ENCODE data around the gene DCXR. TPM values are rescaled to one million over a fixed set of nuclear protein-coding genes. Genes with fewer than 3 reads are reported as not detected.
A peak's percentile ranks its signal among the peaks of the same experiment; 100 is the strongest.

Gene DCXR
- total RNA-seq, 1 experiment from 2014 or later, result 75.1 TPM

- DNase-seq (ENCODE audit: low read depth), result peak; percentile 99
Observed at GRCh38 chr17:82022981-82023446, 14.5 kb downstream of the DCXR start, which contains the start of gene LRRC45. LRRC45 (plus strand) TSS chr17:82023305; CDS start chr17:82023644, 339 bp downstream.

- DNase-seq (ENCODE audit: low read depth), result no peak
Observed at GRCh38 chr17:82022310-82022980, 15.1 kb downstream of the DCXR start, which contains the start of gene CENPX. CENPX (minus strand) TSS chr17:82022878; CDS start chr17:82022861, 17 bp downstream.

- no peak for DNase-seq (ENCODE audit: low read depth)
Observed at GRCh38 chr17:82021900-82022309, 15.6 kb downstream of the DCXR start.

DNA sequence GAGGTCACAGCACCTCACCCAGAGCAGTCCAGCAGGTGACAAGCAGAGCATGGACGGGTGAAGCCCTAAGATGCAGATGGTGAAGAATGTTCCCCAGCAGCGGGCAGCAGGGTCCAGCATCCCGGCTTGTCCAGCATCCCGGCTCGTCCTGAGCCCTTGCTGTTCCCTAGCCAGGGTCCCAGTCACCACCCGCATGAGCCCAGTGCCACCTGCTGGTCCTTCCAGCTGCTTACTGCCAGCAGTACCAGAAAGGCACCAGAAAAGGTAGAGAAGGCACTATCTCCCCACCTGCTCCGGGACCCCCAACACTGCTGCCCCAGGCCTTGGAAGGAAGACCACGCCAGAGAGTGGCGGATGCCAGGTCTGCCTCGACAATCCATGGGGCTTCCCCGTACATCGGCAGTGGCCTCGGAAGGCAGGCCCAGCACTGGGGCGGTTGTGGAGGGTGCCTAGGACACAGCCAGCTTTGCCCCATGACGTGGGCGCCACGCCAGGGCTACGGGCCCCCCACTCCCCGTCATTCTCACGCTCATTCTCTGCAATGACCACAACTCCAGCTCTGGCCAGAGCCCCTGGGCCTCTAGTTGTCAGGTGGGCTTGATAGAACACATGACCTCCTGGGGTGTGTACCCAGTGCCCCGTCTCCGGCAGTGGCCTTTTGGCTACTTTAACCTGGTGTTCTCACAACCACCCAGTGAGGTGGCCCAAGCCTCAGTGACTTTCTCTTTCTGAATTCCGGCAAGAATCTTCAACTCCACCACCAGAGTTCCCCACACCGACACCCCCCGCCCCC, 16.2 kb downstream of the DCXR start:
- DNase-seq (ENCODE audit: low read depth), result peak; percentile 74

GRCh38 chr17:82020572-82021106, 16.9 kb downstream of the DCXR start:
- no peak for DNase-seq (ENCODE audit: low read depth)

DNA sequence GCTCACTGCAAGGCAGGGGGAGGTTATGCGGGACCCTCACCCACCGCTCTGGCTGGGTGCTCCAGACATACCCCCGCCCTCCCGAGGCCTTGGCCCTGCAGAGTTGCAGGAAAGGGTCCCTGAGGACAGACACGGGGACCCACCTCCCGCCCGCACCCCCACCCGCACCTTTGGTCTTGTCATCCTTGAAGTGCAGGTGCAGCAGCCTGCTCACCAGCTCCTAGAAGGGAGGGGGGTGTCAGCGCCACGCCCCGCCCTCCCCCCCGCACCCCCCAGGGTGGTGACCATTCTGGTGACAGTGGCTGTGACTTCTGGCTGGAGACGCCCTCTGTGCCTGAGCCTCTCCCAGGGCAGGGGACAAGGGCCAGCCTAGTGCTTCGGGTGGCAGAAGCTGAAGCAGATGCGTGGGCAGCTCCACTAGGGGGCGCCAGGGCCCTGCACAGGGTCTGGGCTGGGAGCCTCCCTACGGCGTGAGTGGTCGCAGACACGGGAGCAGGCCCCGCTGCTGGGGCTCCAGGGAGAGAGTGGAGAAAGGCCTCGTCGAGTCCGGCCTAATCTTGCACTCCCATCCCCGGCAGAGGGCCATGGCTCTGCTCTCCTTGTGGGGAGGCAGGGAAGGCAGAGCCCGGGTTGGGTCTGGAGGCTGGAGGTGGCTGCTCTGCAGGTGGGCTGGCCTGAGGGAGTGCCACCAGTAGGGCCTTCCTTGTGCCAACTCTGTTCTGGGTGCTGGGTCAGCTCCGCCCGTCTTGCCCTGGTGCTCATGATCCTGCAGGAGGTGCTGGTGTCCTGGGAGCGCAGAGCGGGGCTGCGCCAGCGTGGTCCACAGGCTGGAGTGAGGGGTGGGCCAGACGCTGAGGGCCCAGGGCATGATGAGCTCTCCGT, 17.6 kb downstream of the DCXR start:
- DNase-seq (ENCODE audit: low read depth), result no peak

DNA sequence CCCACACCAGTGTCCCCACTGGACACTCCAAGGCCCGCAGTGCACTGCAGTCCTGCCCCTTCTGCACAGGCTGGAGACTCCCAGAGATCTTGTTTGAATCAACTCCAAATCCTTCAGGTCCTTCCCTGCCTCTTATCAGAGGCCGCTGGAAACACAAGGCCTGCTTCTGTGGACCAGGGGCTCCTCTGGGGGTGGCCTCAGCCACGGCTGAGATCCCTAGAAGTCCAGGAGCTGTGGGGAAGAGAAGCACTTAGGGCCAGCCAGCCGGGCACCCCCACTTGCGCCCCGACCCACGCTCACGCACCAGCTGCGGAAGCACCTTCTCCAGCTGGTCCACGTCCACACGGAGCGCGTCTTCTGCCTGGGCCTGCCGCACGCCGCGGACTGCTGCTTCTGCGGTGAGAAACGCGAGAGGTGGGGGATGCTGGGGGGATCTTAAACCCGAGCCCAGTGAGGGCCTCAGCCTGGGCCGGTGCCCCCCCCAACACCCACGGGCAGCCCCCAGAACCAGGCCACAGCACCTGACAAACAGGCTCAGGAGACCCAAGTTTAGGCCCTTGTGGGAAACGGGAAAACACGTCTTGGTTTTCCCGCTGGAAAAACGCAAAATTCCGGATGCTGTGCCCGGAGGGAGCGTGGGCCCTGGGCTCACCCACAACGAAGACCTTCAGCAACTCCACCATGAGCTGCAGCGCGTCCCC, 18.4 kb downstream of the DCXR start:
- no peak for DNase-seq (ENCODE audit: low read depth)

DNA sequence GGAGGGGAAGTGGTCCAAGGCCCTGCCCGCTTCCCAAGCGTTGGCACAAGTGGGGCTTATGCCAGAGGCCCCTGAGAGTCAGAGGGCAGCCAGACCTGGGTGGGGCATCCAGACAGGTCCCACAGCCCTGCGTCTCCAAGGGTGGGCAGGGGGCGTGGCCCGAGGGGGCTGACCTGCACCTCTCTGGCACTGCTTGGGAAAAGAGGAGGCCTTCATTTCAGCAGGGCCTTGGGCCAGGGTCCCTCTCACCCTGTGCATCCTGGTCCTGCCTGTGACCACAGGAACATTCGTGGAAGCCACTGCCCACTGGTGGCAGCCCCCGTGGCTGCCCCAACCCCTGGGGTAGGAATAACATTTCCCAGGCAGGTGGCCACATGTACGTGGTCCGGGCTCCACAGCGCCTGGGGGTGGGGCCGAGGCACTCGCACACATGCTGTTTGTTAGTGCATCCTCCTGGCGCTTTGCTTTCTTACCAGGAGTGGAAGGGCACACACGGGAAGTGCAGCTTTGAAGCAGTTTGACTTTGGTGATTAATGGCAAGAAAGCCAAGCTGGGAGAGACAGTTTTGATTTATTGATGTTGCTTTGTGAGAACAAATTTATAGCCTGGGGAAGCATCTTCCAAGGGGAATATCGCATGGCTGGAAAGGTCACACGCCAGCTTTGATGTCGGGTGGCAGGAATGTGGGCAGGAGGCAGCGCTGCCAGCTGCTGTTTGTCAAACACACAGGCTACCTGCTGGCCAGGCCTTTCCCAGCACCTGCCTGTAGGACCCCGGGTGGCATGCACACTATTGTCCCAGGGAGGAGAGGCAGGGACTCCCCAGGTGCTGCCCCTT, 19.1 kb downstream of the DCXR start:
- DNase-seq (ENCODE audit: low read depth), result no peak

- DNase-seq (ENCODE audit: low read depth), result no peak
Observed at GRCh38 chr17:82017612-82018151, 19.8 kb downstream of the DCXR start.

DNA sequence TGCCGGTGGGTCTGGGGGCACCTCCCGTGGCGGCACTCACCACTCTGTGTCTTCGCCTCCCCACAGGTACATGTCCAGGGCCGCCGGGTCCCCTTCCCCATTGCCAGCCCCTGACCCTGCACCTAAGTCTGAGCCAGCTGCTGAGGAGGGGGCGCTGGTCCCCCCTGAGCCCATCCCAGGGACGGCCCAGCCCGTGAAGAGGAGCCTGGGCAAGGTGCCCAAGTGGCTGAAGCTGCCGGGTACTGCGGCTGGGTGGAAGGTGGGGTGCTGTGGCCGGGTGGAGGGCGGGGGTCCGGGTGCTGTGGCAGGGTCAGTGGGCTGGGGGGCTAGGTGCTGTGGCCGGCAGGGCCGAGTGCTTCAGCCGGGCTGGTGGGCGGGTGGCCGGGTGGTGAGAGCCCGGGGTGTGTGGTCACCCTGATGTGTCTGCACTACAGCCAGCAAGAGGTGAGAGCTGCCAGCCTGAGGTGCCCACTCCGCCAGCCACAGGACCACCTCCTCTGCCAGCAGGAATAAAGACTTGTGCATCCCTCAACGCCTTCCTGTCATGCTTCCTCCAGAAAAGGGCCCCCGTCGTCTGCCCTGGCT, 20.5 kb downstream of the DCXR start:
- no peak for DNase-seq (ENCODE audit: low read depth)

- DNase-seq (ENCODE audit: low read depth), result no peak
Observed at GRCh38 chr17:82016061-82016874, 21.2 kb downstream of the DCXR start.

GRCh38 chr17:82015311-82015971, 22.1 kb downstream of the DCXR start:
- DNase-seq (ENCODE audit: low read depth), result no peak

- no peak for DNase-seq (ENCODE audit: low read depth)
Observed at GRCh38 chr17:82014971-82015310, 22.6 kb downstream of the DCXR start.

DNA sequence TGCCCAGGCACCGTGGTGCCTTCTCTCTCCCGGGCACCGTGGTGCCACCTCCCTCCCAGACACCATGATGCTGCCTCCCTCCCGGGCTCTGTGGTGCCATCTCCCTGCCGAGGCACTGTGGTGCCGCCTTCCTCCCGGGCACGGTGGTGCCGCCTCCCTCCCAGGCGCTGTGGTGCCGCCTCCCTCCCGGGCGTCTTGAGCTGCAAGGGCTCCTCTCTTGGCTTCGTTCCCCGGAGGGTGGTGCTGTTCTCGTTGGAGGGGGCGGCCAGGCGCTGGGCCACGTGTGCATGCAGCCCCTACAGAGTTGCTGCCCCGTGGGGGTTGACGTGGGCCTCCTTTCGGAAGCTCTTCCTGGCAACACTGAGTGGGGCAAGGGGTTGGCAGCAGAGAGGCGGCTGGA, 23.1 kb downstream of the DCXR start:
- no peak for DNase-seq (ENCODE audit: low read depth)

- no peak for DNase-seq (ENCODE audit: low read depth)
Observed at GRCh38 chr17:82013772-82014321, 23.6 kb downstream of the DCXR start.

DNA sequence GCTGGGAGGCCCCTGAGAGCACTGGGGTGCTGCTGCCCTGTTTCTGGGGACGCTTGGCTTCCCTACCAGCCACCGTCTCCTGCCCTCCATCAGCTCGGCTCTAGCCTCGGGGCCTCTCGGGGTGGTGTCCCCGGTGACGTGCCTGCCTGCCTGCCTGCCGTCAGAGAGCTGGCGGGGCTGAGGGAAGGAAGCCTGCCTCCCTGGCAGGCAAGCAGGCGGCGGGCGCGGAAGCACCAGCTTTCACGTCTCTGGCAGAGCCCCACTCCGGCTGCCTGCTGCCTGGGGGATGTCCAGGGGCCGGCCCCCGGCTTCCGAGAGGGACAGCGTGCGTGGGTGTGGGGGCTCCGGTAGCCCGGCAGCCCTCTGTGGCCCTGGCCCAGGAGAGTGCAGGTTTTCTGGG, 24.2 kb downstream of the DCXR start:
- DNase-seq (ENCODE audit: low read depth), result no peak

GRCh38 chr17:82012640-82013295, 24.7 kb downstream of the DCXR start:
- no peak for DNase-seq (ENCODE audit: low read depth)

Data from HT1080 (cell line).